H9 (cell line): ENCODE results near the gene ROR1. TPM values are rescaled to one million over a fixed set of nuclear protein-coding genes. Genes with fewer than 3 reads are reported as not detected.

Experiments used
- DNase-seq: peaks from one replicate; pipeline ENCODE4 v3.0.0-alpha.2; 2017
- H2AFZ ChIP-seq: one replicate; pipeline ENCODE4 v1.6.1; 2013; ENCODE audit warnings: mild to moderate bottlenecking, low read length, control low read depth, moderate library complexity
- H2AK5ac ChIP-seq: 2 replicates; pipeline ENCODE4 v1.6.1; 2013; ENCODE audit warnings: low read length, control low read depth, mixed read lengths; ENCODE audit not compliant: insufficient read length
- H2BK120ac ChIP-seq: one replicate; pipeline ENCODE4 v1.6.1; 2013; ENCODE audit warnings: low read depth, mild to moderate bottlenecking, low read length, control low read depth, inconsistent platforms; ENCODE audit not compliant: poor library complexity, severe bottlenecking
- H2BK12ac ChIP-seq: 2 replicates; pipeline ENCODE4 v1.6.1; 2013; ENCODE audit warnings: low read length, control low read depth, mixed read lengths, low read depth; ENCODE audit not compliant: insufficient read length
- H2BK15ac ChIP-seq: 2 replicates; pipeline ENCODE4 v1.6.1; 2013; ENCODE audit warnings: low read depth, low read length, control low read depth
- H2BK20ac ChIP-seq: one replicate; pipeline ENCODE4 v1.6.1; 2013; ENCODE audit warnings: low read depth, mild to moderate bottlenecking, low read length, control low read depth, inconsistent platforms; ENCODE audit not compliant: poor library complexity, severe bottlenecking
- H2BK5ac ChIP-seq: 2 replicates; pipeline ENCODE4 v1.6.1; 2013; ENCODE audit warnings: low read length, control low read depth, mixed read lengths; ENCODE audit not compliant: insufficient read length
- H3K14ac ChIP-seq: 2 replicates; pipeline ENCODE4 v1.6.1; 2013; ENCODE audit warnings: low read length, control low read depth; ENCODE audit not compliant: insufficient read depth
- H3K18ac ChIP-seq: 2 replicates; pipeline ENCODE4 v1.6.1; 2013; ENCODE audit warnings: low read depth, mild to moderate bottlenecking, mixed read lengths, low read length, control low read depth; ENCODE audit not compliant: insufficient read length
- H3K23ac ChIP-seq: 2 replicates; pipeline ENCODE4 v1.6.1; 2013; ENCODE audit warnings: low read length, control low read depth, mixed read lengths, low read depth; ENCODE audit not compliant: insufficient read length
- H3K23me2 ChIP-seq: 2 replicates; pipeline ENCODE4 v1.6.1; 2013; ENCODE audit warnings: low read depth, mild to moderate bottlenecking, mixed read lengths, low read length, control low read depth; ENCODE audit not compliant: insufficient read length, poor library complexity, severe bottlenecking
- H3K27ac ChIP-seq: 2 replicates; pipeline ENCODE4 v1.5.1; 2013; ENCODE audit warnings: low read length, control low read depth, mixed read lengths, low read depth; ENCODE audit not compliant: insufficient read length
- H3K27me3 ChIP-seq: 2 replicates; pipeline ENCODE4 v1.6.1; 2013; ENCODE audit warnings: low read length, control low read depth, inconsistent platforms; ENCODE audit not compliant: insufficient read depth
- H3K4ac ChIP-seq: 2 replicates; pipeline ENCODE4 v1.6.1; 2013; ENCODE audit warnings: low read depth, mild to moderate bottlenecking, control low read depth, inconsistent platforms, low read length, moderate library complexity
- H3K4me1 ChIP-seq: 2 replicates; pipeline ENCODE4 v1.6.1; 2013; ENCODE audit warnings: low read length, control low read depth, inconsistent platforms; ENCODE audit not compliant: insufficient read depth
- H3K4me2 ChIP-seq: 2 replicates; pipeline ENCODE4 v1.6.1; 2013; ENCODE audit warnings: low read length, control low read depth, mixed read lengths; ENCODE audit not compliant: insufficient read length, insufficient read depth
- H3K56ac ChIP-seq: 2 replicates; pipeline ENCODE4 v1.6.1; 2013; ENCODE audit warnings: low read depth, mild to moderate bottlenecking, mixed read lengths, low read length, control low read depth; ENCODE audit not compliant: insufficient read length
- H3K79me1 ChIP-seq: 2 replicates; pipeline ENCODE4 v1.6.1; 2013; ENCODE audit warnings: low read depth, mild to moderate bottlenecking, moderate library complexity, low read length, control low read depth, inconsistent platforms; ENCODE audit not compliant: insufficient read depth, poor library complexity, severe bottlenecking
- H3K79me2 ChIP-seq: 2 replicates; pipeline ENCODE4 v1.6.1; 2013; ENCODE audit warnings: low read length, control low read depth, inconsistent platforms; ENCODE audit not compliant: insufficient read depth
- H3K9ac ChIP-seq: 2 replicates; pipeline ENCODE4 v1.6.1; 2013; ENCODE audit warnings: low read length, control low read depth, mixed read lengths; ENCODE audit not compliant: insufficient read length; ENCODE audit errors: extremely low read depth
- H3K9me3 ChIP-seq: one replicate; pipeline ENCODE4 v1.6.1; 2013; ENCODE audit warnings: low read depth, low read length, inconsistent platforms; ENCODE audit not compliant: control insufficient read depth
- H3T11ph ChIP-seq: one replicate; pipeline ENCODE4 v1.6.1; 2013; ENCODE audit warnings: mild to moderate bottlenecking, low read length, control low read depth, inconsistent platforms
- H4K20me1 ChIP-seq: one replicate; pipeline ENCODE4 v1.6.1; 2013; ENCODE audit not compliant: control insufficient read depth, insufficient read length, insufficient read depth
- H4K5ac ChIP-seq: 2 replicates; pipeline ENCODE4 v1.6.1; 2013; ENCODE audit warnings: low read depth, mild to moderate bottlenecking, mixed read lengths, low read length, control low read depth; ENCODE audit not compliant: insufficient read length
- H4K8ac ChIP-seq: replicated peaks from 2 replicates; pipeline ENCODE4 v1.6.1; 2013; ENCODE audit warnings: low read length, control low read depth, mixed read lengths, low read depth; ENCODE audit not compliant: insufficient read length
- H4K91ac ChIP-seq: 2 replicates; pipeline ENCODE4 v1.6.1; 2013; ENCODE audit warnings: low read depth, mild to moderate bottlenecking, moderate library complexity, mixed read lengths, low read length, control low read depth; ENCODE audit not compliant: insufficient read length
- H3K27ac Mint-ChIP-seq, 3 experiments: 2 replicates in 2 of 3; 3 replicates in 1 of 3; pipeline ENCODE4 v1.8.0; 2020 to 2021; ENCODE audit warnings: mixed read lengths in 3 of 3, mild to moderate bottlenecking in 1 of 3, moderate library complexity in 1 of 3
- H3K27me3 Mint-ChIP-seq: 2 replicates; pipeline ENCODE4 v1.8.0; 2021; ENCODE audit warnings: low read depth, mild to moderate bottlenecking, moderate library complexity, mixed read lengths
- H3K36me3 Mint-ChIP-seq, 3 experiments: 2 replicates in 2 of 3; 3 replicates in 1 of 3; pipeline ENCODE4 v1.8.0; 2020 to 2021; ENCODE audit warnings: low read depth in 3 of 3, mixed read lengths in 3 of 3; ENCODE audit not compliant: insufficient read depth in 1 of 3
- H3K4me1 Mint-ChIP-seq, 2 experiments: 2 replicates each; pipeline ENCODE4 v1.8.0; 2020; ENCODE audit warnings: mixed read lengths in 2 of 2
- H3K4me3 Mint-ChIP-seq, 2 experiments: 2 replicates in 1 of 2; 3 replicates in 1 of 2; pipeline ENCODE4 v1.8.0; 2020 to 2021; ENCODE audit warnings: mild to moderate bottlenecking in 2 of 2, mixed read lengths in 2 of 2, moderate library complexity in 1 of 2
- H3K9me3 Mint-ChIP-seq, 2 experiments: 2 replicates in 1 of 2; 3 replicates in 1 of 2; pipeline ENCODE4 v1.8.0; 2020; ENCODE audit warnings: mild to moderate bottlenecking in 2 of 2, mixed read lengths in 2 of 2, moderate library complexity in 1 of 2
- WGBS: extraction: QIAGEN DNeasy Blood & Tissue Kit; methylation state at CpG from one replicate; pipeline ENCODE4 v1.1.7; 2013; ENCODE audit warnings: missing lambda C conversion rate, low lambda C conversion rate, mixed read lengths; ENCODE audit not compliant: insufficient read length; ENCODE audit errors: extremely low coverage; 5-methylcytosine and 5-hydroxymethylcytosine counted together
- total RNA-seq: library from RNA; stranded (reverse); gene quantifications from 2 replicates; pipeline ENCODE4 v1.2.1, GENCODE V29; 2021
- TF ChIP-seq, protein P1 (sequence below): fragments of 200-600 bp; sonication (generic); conservative IDR thresholded peaks from 3 replicates; pipeline ENCODE4 v1.8.0; 2021; ENCODE audit warnings: antibody characterized with exemption, mild to moderate bottlenecking

ROR1 gene
- total RNA-seq, 1 experiment from 2014 or later = 75.9 TPM

DNA sequence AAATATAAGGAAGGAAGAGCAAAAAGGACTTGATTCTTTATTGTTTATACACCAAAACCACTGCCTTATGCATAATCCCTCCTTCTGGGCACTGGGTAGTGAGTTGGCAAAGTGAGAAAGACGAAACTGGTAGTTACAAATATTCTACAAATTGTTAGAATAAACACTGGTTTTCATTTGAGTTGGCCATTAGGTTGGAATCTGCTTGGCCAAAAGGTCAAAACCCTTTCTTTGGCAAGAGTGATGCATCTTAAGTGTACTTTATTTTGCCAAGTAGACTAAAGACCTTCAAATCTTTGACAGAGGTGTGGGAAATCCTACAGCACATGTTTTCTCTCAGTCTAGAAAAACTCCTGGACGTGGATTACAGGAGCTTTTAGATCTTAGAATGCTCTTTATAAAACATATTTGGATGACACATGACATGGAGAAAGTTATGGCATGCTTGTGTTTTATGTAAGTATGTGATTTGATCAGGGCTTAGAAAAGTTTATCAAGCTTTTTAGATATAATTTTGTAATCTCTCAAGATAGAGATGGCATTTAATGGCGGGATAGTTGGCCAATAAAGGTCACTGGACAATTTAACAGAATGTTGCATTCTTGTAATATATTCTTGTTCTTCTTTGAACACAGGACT, 120.9 kb downstream of the ROR1 start:
- H2AK5ac ChIP-seq = no peak overlapping the region
- H3K14ac ChIP-seq = no peak overlapping the region
- no peaks in the 10 kb centered on the region for H3K27me3 ChIP-seq
- H3K79me1 ChIP-seq = no peaks in the 10 kb centered on the region
- peaks cover 6% of the 10 kb centered on the region for H3K4me1 ChIP-seq
- Mint-ChIP-seq H3K4me1 (peaks cover 52 to 56% of the 10 kb centered on the region in 2 experiments), H3K27ac (peak overlapping the region in 1 of 3 experiments; percentile 41; a peak in 1 of 7 replicates), H3K9me3 (no peaks in the 10 kb centered on the region), H3K4me3 (no peak overlapping the region), H3K36me3 (peaks cover 0 to 6% (median 6%) of the 10 kb centered on the region in 3 experiments; a peak in 4 of 7 replicates), H3K27me3 (no peaks in the 10 kb centered on the region)
- TF ChIP-seq, protein P1, sequence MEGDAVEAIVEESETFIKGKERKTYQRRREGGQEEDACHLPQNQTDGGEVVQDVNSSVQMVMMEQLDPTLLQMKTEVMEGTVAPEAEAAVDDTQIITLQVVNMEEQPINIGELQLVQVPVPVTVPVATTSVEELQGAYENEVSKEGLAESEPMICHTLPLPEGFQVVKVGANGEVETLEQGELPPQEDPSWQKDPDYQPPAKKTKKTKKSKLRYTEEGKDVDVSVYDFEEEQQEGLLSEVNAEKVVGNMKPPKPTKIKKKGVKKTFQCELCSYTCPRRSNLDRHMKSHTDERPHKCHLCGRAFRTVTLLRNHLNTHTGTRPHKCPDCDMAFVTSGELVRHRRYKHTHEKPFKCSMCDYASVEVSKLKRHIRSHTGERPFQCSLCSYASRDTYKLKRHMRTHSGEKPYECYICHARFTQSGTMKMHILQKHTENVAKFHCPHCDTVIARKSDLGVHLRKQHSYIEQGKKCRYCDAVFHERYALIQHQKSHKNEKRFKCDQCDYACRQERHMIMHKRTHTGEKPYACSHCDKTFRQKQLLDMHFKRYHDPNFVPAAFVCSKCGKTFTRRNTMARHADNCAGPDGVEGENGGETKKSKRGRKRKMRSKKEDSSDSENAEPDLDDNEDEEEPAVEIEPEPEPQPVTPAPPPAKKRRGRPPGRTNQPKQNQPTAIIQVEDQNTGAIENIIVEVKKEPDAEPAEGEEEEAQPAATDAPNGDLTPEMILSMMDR = no peak
- no peak overlapping the region for H3T11ph ChIP-seq
- H2BK20ac ChIP-seq = no peak overlapping the region
- H4K20me1 ChIP-seq = no peaks in the 10 kb centered on the region
- no CpG with 5 or more reads among the region's 3 CpGs for WGBS
- H3K23me2 ChIP-seq = no peaks in the 10 kb centered on the region
- no peak overlapping the region for H3K9ac ChIP-seq
- no peak overlapping the region for H3K27ac ChIP-seq
- no peak overlapping the region for H3K56ac ChIP-seq
- H3K79me2 ChIP-seq = peaks cover 22% of the 10 kb centered on the region
- no peak overlapping the region for H3K4ac ChIP-seq
- no peak overlapping the region for H3K4me2 ChIP-seq
- DNase-seq = no peak
- H4K5ac ChIP-seq = no peak overlapping the region
- H2BK15ac ChIP-seq = no peak overlapping the region
- H2BK120ac ChIP-seq = no peak overlapping the region
- H4K91ac ChIP-seq = no peak overlapping the region
- H3K9me3 ChIP-seq = no peaks in the 10 kb centered on the region
- H4K8ac ChIP-seq = no peak overlapping the region
- no peak overlapping the region for H2BK5ac ChIP-seq
- no peak overlapping the region for H2BK12ac ChIP-seq
- H3K23ac ChIP-seq = no peak overlapping the region
- no peak overlapping the region for H3K18ac ChIP-seq
- no peak overlapping the region for H2AFZ ChIP-seq
